Activated naive CD4-positive, alpha-beta T cell treated with anti-CD3 and anti-CD28 coated beads, Interleukin-2, amount 50 U/mL, for 16 hours (primary cell): Measurements from ENCODE around the gene STUM.
"Not testable (repeated sequence)": the region's sequence is repeated elsewhere in the genome, so short reads cannot be mapped to it uniquely, and the experiment has no call there.

Source experiments
- DNase-seq: peaks from one replicate; pipeline ENCODE4 v3.0.0-alpha.2; 2020

Gene STUM, protein sequence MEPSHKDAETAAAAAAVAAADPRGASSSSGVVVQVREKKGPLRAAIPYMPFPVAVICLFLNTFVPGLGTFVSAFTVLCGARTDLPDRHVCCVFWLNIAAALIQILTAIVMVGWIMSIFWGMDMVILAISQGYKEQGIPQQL

DNA sequence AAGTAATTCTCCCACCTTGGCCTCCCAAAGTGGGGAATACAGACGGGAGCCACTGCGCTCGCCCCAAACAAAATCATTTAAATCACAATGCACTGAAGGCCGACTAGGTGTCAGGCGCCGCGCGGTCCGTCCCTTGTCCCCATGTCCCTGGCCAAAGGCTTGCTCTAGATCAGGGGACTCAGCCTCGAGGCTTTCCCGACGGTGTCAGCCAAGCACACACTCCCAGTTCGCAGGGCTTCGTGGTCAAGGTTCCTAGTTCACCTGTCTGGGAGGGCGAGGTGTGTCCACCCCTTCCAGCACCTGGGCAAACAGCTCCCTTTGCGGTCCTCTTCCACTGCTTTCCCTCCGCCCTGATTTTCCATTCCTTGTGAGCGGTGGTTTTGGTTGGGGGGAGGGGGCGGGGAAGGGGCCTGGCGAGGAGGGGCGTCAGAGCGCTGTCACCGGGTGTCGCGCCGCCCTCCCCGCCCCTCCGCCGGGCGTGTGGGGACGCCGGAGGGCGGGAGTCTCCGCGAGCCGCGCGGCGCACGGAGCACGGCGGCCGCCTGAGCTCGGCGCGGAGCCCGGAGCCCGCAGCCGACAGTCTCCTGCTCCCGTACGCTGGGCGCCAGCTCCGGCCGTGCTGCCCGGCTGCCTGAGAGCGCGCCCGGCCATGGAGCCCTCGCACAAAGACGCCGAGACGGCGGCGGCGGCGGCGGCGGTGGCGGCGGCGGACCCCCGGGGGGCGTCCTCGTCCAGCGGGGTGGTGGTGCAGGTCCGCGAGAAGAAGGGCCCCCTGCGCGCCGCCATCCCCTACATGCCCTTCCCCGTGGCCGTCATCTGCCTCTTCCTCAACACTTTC is at the start of gene STUM:
STUM (plus strand) TSS at position 509 of the 838 bp plus-strand sequence; CDS start at position 650, 141 bp downstream.
- peak; percentile 24 for DNase-seq

DNA sequence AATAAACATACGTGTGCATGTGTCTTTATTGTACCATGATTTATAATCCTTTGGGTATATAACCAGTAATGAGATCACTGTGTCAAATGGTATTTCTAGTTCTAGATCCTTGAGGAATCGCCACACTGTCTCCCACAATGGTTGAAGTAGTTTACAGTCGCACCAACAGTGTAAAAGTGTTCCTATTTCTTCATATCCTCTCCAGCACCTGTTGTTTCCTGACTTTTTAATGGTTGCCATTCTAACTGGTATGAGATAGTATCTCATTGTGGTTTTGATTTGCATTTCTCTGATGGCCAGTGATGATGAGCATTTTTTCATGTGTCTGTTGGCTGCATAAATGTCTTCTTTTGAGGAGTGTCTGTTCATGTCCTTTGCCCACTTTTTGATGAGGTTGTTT is 48.9 kb upstream of the STUM start:
- not testable (repeated sequence) for DNase-seq

DNA sequence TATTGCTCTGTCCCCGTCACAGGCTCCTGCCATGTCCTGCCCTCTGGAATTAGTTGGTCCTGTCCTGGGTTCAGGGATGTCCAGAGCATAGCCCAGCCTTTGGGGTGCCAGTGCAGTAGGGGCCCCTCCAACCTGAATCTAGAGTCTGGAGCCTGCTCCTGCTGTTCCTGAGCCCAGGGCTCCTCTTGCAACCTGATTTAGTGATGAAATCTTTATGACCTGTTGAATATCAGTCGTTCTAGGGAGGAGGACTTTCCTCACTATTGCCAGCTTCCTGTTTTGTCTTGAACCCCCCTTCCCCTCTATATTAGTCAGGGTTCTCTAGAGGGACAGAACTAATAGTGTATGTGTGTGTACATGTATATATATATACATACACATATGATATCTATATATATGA is 42.5 kb upstream of the STUM start:
- no peak for DNase-seq

- no peak for DNase-seq
Observed at GRCh38 chr1:226506921-226507320, 41.6 kb upstream of the STUM start.

GRCh38 chr1:226510453-226510852 is 38.1 kb upstream of the STUM start:
- DNase-seq, result no peak

- no peak for DNase-seq
Observed at GRCh38 chr1:226511296-226511695, 37.3 kb upstream of the STUM start.

GRCh38 chr1:226512076-226512728 is 36.4 kb upstream of the STUM start:
- DNase-seq, result no peak

DNA sequence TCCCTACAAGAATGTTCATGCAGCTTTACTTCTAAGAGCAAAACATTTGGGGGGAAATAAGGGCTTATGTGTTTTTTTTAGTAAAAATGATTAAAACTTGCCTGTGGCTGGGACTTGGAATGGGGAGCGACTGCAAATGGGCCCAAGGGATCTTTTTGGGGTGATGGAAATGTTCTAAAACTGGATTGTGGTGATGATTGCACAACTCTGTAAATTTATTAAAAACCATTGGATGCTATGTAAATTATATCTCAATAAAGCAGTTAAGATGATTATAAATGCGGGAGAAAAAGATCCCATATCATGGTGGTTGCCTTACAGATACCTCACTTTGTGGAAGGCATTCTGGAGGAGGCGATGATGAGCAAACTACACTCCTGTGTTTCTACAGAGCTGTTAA is 30.2 kb upstream of the STUM start:
- DNase-seq, result no peak

DNA sequence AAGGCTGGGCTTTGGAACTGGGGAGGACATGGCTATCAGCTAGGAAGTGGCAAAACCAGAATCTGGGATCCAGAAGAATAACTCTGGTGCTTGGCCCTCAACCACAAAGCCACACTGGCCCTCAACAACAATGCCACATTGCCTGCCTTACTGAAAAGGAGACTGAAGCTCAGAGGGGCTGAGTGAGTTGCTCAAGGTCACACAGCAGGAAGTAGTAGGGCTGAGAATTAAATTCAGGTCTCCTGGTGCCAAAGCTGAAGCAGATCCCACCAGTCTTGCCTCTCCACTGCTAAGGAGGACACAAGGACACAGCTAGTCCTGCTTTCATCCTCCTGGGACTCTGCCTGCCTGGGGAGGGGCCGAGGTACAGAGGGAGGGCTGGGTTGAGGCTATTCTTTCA is 29.4 kb upstream of the STUM start:
- no peak for DNase-seq

- DNase-seq, result no peak
Observed at GRCh38 chr1:226519716-226520598, 28.6 kb upstream of the STUM start.

DNA sequence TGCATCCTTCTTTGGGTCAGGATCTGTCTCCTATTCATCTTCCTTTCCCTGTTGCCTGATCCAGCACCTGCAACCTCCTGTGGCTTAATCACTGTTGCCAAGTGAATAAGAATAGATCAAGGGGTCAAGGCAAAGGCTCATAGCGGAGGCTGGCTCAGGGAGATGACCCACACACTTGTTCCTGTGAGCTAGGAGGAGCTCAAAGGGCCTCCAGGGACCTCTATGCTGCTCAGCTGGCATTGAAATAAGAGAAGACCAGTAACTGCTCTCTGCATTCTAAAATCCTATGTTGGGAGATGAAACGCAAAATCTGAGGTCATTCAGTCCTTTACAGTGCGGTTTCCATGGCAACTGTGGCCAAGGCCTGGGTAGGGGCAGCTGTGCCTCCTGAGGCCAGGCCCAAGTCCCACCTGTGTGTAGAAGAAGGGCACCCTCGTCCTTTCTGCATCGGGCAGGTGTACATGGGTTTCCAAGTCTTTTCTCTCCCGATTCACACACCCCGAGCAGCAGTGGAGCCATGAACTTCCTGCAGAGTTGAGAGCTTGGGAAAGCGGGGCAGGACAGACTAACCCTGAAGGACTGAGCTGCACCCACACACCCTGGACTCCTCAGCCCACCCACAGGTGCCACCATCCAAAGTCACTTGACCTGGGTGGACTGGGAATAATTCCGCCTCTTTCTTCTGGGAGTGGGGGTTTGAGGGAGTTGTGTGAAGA is 27.8 kb upstream of the STUM start:
- DNase-seq, result no peak

DNA sequence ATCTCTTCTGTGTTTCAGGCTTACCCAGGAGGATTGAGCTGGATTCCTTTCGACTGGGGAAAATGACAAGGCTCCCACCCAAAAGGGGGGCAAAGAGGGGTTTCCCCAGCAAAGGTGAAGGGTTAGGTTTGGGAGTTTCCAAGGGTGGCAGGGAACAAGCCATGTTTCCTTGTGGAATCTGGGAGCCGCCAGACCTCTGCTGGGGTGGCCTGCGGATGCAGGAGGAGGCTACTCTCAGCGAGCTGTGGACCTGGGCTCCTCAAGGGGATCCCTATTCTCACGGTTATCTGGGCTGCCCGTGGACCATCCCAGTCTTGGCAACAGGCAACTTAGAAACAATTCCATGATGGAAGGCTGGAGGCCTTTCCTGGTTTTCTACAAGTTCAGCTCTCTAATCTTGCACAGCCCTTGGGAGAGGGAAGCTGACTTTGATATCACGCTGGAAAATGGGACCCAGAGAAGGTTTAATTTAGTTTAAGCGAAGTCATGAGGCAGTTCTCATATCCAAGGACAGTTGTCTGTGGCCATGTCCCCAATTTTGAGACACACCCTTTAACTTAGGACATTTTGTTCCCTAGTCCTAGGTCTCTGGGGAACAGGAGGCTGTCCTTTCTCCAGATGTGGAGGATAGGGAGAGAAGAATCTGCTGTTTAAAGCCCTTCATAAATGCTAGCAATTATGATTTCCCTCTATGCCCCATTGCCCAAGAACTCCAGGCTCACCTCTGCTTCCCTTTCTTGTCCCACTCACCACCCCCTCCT is 24.7 kb upstream of the STUM start:
- DNase-seq, result no peak

DNA sequence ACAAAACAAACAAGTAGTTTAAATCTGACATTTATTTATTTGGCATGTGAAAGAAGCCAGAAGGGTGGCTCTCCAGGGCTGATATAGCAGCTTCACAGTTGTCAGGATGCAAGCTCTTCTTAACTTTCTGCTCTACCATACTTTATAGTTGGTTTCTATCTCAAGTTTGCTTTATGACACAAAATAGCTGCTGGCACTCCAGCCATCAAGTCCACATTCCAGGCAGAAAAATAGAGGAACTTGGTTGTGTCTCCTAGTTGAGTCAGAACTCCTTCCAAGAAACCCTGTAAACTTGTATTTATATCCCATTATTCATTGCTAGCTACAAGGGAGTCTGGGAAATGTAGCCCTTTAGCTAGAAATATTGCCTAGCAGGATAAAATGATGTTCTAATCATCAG is 24.0 kb upstream of the STUM start:
- DNase-seq, result no peak

GRCh38 chr1:226525750-226526149 is 22.8 kb upstream of the STUM start:
- no peak for DNase-seq

- no peak for DNase-seq
Observed at GRCh38 chr1:226526801-226527595, 21.6 kb upstream of the STUM start.

DNA sequence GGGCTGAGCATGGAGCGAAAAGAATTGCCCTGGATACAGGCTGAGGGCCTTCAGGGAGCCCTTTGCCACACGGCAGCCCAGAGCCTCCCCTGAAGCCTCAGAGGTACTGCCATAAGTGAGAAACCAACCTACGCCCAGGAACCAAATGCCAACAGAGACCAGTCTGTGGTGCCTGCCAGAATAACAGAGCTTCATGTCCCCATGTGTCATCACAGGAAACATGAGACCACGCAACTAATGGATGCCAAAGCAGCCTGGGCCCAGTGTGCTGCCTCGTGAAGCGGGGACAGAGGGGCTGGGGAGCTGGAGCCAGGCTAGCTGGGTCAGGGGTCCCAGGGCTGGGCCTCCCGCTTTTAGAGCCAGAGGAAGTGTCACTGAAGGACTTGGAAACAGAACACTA is 18.7 kb upstream of the STUM start:
- no peak for DNase-seq

- no peak for DNase-seq
Observed at GRCh38 chr1:226530591-226530990, 18.0 kb upstream of the STUM start.

- no peak for DNase-seq
Observed at GRCh38 chr1:226531360-226532093, 17.0 kb upstream of the STUM start.

GRCh38 chr1:226532553-226532952 is 16.0 kb upstream of the STUM start:
- no peak for DNase-seq

- DNase-seq, result no peak
Observed at GRCh38 chr1:226533220-226533619, 15.3 kb upstream of the STUM start.
